GM19463 (cell line): ENCODE measurements around the gene PSMB4.
"Not testable (repeated sequence)": the region's sequence is repeated elsewhere in the genome, so short reads cannot be mapped to it uniquely, and the experiment has no call there.

Experiments used
- ATAC-seq: cut with Tn5 transposase; IDR thresholded peaks from one replicate; pipeline ENCODE4 v1.9.1; 2021; ENCODE audit warnings: mild to moderate bottlenecking, moderate library complexity; ENCODE audit not compliant: unreplicated experiment

Gene PSMB4

DNA sequence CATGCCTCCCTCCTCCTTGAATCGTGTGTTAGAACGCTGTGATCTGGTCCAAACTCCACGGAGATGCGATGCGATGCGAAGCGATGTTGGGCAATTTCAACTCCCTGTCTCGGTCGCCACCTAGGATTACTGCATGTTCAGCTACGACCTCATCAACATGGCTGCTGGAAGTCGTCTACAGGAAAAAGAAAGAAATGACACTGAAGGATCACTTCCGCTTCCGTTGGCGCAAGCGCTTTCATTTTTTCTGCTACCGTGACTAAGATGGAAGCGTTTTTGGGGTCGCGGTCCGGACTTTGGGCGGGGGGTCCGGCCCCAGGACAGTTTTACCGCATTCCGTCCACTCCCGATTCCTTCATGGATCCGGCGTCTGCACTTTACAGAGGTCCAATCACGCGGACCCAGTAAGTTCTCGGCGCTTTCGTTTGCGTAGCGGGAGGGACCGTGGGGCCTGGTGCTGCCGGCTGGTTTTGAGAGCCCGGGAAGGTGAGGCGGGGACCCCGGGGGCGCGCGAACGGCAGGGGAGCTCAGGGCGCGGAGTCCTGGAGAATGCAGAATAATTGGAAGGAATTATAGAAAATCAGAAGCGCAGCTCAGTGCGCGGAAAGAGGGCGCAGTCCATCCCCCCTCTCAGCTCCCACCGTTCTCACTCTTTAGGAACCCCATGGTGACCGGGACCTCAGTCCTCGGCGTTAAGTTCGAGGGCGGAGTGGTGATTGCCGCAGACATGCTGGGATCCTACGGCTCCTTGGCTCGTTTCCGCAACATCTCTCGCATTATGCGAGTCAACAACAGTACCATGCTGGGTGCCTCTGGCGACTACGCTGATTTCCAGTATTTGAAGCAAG is at the start of gene PSMB4:
Gene PSMB4, plus strand, starts transcription at position 250 of the 848 bp plus-strand sequence. Its CDS starts 15 bp downstream, at position 265.
- peak; percentile 81 for ATAC-seq

DNA sequence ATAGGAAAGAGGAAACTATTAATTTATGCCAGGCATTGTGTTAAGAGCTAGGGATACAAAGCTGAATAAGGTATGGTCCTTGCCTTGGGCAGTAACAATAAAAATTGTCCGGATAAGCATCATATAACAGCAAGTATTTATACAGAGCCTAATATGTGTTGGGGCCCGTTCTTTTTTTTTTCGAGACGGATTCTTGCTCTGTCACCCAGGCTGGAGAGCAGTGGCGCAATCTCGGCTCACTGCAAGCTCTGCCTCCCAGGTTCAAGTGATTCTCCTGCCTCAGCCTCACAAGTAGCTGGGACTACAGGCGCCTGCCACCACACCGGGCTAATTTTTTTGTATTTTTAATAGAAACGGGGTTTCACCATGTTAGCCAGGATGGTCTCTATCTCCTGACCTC is 49.0 kb upstream of the PSMB4 start:
- ATAC-seq = not testable (repeated sequence)

DNA sequence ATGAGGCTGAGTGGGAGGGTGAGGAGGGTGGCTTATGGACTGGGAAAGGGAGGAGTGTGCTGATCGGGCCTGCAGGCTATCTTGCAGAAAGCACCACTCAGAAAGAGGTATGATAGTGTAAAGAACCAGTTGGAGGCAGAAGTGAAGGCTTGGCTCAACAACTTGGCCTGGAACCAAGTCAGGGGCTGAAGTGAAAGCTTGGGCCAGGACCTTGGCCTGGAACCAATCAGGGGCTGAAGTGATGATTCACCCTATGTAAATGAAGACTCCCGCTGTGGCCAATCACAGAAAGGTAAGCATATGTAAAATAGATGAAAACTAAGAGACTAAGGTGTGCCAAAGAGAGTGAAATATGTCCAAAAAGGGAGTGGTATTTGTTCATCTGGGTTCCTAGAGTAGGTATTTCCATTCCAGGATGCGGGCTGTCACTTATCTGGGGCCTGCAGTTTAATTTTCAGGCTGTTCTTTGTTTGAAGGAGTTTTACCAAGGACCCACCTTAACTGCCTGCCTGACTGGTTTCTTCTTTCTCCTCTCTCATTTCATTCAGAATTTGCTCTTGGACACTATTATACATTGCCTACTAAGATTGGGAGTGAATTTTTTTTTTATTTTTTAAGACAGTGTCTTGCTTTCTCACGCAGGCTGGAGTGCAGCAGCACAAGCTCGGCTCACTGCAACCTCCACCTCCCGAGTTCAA is 47.2 kb upstream of the PSMB4 start:
- no peak for ATAC-seq

DNA sequence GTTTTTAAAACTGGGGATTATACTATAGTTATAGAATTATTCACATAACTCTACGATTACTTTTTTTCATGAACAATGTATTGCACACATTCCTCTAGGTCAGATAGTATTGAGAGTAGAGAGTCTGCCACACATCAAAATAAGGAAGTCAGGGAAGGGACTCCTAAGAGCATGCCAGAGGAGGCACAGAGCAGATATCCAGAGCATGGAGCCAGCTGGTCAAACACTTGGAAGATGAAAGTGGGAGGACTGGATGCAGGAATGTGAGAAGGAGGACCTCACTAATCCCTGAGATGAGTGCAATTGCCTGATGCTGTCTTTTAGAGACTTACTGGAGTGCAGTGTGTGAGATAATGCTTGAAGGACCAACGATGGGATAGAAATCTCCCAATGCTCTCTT is 42.7 kb upstream of the PSMB4 start:
- ATAC-seq = no peak

DNA sequence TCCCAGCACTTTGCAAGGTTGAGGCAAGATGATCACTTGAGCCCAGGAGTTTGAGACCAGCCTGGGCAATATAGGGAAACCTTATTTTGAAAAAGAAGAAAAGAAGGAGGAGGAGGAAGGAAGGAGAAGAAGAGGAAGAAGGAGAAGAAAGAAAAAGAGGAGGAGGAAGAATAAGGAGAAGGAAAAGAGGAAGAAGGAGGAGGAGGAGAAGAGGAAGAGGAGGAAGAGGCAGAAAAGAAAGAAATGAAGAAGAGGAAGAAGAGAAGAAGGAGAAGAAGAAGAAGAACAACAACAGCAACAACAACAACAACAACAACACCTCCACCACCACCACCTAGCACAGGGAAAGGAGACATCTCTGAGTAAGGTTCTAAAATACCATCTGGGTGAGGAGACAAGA is 37.5 kb upstream of the PSMB4 start:
- ATAC-seq = no peak

DNA sequence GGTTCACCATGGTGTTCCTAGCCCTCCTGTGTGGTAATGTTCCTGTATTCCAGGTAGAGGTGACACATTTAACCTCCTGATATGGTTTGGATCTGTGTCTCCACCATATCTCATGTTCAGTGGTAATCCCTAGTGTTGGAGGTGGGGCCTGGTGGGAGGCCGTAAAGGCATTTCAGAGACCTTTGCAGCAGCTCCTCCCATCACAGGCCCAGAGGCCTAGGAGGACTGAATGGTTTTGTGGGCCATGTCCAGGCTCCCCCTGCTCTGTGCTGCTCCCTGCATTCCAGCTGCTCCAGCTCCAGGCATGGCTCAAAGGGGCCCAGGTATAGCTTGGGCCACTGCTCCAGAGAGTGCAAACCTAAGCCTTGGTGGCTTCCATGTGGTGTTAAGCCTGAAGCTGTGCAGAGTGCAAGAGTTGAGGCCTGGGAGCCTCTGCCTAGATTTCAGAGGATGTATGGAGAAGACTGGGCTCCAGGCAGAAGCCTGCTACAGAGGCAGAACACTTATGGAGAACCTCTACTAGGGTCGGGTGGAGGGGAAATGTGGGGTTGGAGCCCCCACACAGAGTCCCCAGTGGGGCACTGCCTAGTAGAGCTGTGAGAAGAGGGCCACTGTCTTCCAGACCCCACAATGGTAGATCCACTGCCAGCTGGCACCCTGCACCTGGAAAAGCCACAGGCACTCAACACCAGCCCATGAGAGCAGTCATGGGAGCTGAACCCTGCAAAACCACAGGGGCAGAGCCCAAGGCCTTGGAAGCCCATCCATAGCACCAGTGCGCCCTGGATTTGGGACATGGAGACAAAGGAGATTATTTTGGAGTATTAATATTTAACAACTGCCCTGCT is 36.8 kb upstream of the PSMB4 start:
- no peak for ATAC-seq

DNA sequence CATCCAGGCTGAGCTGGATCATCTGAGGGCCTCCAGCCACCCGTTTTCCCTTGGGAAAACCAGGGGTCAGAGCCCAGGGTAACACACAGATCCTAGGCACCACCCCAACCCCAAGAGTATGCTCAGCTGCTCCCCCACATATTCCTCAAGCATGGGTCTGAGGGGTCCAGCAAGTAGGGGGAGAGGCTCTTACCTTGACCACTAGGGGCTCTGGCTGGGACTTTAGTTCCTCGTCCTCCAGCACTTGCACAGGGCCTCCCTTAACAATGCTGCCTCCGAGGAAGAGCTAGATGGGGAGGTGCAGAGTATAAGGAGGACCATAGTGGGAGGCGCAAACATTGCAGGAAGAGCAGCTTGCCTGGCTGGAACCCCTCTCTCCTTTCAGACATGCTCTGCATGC is 34.4 kb upstream of the PSMB4 start:
- ATAC-seq = no peak

DNA sequence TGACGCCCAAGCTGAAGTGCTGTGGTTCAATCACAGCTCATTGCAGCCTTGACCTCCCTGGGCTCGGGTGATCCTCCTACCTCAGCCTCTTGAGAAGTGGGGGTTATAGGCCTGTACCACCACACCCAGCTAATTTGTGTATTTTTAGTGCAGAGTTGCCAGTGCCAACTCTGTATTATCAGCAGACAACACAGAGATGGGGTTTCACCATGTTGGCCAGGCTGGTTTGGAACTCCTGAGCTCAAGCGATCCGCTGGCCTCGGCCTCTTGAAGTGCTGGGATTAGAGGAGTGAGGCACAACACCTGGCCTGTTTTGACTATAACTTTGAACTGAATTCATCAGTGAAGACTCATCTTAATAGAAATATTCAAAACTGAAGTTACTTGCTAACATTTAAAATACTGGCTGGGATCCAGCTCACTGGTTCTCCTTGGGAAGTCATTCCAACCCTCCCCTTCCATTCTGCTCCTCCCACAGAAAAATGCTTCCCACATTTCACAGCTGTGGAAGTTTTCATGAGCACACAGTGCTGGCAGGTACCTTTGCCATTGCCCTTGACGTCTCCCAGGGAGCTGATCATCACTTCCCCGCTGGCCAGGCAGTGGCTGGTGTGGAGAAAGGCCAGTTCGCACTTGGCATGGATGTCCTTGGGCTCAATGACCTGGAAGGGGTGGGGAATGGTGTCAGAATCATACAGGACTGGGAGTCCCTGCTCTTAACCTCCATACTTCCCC is 31.5 kb upstream of the PSMB4 start:
- ATAC-seq = no peak

DNA sequence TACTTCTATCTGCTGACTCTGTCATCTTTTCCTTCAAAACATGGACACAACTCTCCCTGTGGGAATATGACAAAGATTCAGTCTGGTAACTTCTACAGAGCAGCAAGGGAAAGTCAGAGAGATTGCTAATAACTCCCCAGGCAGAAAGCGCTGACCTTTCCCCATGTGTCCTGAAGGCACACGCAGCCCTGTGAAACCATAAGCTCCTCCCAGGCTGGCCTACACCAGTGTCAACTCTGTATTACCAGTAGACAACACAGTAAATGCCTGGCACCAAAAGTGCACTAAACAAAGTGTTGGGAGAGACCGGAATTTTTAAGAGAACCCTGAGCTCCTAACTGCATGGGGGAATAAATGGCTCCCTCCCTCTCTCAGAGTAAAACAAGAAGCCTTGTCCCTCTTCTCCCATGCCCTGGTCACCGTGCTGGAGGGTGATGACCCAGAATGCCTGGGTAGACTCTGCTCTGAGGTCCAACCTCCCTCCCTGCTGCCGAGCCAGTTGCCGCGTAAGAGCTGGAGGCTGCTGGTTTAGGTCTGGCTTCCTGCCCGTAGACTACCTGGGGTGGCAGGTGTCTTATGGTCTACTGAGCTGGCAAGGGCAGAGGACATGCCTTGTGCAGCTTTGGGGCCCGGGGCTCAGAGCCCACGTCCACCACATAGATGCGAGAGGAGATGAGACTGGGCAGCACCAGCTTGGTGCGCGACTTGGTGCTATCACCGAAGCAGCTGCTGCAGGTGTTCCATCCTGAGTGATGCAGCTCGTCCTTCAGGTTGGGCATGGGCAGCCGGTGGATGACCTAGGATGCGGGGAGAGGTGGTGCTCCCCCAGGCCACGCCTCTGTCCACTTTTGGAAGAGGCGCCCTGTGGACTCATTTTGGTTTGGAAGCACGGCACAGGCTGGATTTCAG is 30.7 kb upstream of the PSMB4 start:
- ATAC-seq = no peak

DNA sequence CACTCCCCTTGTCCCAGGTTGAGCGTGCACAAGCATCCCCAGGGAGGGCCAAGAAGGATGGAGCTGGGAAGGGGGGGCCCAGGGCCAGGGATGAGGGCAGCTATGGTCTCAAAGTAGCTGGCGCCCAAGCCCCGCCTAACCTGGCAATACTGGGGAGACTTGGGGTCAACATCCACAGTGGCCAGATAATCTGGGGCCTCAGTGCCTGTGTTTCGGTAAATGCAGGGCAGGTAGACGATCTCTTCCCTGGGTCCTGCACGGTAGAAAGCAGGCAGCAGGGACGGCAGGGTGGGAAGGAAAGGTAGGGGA is 30.1 kb upstream of the PSMB4 start:
- no peak for ATAC-seq

DNA sequence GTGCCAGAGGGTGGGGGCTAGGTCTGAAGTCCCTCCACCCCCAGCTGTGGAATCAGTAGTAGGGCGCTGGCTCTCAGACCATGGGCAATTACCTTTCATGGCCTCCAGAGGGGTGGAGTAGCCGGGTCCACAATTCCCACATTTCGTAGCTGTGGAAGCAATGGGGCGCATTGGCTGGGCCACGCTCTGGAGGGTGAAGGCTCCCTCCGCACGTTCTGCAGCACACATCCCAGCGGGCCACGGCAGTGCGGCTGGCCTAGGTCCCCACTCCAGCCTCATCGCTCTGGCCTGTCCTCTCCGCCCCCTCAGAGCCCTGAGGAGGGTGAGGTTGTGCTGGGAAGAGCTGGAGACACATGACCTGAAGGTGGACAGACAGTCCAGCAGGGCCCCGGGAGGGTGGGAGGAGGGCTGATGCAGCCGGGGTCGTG is 29.7 kb upstream of the PSMB4 start:
- no peak for ATAC-seq

DNA sequence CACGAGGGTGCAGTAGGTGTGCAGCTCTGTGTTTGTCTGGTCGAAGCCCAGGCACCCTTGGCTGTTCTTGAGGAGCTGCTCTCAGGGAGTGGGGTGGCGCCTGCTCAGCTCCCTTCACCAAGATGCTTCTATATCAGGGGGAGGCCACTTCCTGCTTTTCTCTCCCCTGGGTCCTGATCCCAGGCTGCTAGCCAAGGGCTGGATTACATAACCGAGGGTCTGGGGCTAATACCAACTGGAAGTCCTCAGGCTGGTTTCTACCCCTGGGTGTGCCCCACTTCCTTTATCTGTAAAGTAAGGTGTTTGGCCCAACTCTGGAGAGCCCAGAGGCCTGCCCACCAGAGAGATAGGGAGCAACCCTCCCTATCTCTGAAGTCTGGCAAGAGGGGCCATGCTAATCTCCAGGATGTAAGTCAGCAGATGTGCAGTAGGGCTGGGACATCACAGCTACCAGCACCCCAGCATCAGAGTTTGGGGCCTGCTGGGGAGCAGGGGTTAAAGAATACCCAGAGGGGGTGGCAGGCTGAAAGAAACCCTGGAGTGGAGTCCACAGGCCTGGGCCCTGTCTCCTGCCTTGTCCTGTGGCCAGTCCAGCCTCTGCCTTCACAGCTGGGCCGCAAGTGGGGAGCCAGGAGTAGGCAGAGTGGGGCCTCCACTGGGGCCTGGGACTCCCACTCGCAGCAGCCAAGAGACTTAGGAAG is 29.0 kb upstream of the PSMB4 start:
- ATAC-seq = no peak

DNA sequence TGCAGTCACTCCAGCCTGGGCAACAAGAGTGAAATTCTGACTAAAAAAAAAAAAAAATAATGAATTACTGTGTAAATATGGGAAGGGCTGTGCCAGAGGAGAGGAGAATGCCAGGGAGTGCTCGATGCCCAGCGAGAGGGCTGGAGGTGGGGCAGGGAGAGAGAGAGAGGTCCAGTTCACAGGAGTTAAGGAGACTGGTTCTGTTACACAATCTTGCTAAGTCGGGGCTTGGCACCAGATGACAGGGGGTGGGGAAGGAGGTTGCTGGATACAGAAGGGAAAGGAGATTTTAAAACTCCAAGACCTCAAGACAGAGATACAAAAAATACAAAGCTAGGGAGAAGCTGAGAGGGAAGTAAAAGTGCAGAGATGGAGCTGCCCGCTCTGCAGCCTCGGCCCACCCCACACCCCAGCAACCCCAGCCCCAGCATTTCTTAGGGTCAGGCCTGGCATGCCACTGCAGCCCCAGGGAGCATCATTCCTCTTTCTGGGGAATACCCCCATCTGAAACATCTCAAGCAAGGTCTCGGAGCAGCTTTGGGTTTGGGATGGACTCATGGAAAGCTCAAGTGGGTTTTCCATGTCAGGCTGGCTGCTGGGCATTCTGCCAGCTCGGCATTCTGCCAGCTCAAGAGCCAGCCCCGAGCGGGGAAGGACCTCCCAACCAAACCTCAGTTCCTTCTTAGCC is 27.9 kb upstream of the PSMB4 start:
- ATAC-seq = no peak

DNA sequence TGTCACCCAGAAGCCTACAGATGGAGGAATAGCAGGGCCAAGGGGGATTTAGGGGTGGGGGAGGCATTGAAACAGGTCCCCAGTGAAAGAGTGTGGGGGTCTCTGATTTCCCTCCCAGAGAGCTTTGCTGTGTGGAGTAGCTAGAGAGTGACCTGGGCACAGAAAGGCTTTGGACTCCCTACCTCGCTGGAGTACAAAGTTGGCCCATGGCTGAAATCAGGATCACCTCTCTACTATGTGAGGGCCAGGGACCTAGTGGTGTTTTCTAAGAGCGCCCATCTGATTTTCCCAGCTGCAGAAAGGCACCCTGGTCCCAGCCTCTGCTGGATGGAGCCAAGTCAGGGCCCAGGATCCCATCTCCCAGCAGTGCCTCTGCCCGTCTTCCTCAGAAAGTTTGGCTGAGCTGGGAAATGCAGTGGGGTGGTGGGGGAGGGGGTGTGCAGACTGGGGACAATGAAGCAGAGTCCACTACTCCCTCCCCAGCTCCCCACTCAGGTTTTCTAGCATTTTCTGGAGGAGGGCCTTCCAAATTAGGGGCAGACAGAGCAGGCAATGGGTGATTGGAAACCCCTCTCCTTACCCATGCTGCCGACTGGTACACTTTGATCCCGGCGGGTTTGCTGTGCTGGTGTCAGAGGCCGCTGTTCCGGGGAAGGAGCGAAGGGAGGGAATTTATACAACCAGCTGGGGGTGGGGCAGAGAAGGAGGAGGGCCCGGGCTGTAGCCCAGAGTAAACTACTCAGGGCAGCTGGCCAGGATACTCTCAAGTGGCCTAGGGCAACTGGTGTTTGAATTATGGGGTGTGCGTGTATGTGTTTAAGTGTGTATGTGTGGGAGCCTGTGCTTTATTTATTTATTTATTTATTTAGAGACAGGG is 27.1 kb upstream of the PSMB4 start, which contains the start of gene SELENBP1:
Gene SELENBP1, minus strand, starts transcription at position 648 of the 877 bp plus-strand sequence. Its CDS starts 64 bp downstream, at position 584.
- ATAC-seq = no peak

DNA sequence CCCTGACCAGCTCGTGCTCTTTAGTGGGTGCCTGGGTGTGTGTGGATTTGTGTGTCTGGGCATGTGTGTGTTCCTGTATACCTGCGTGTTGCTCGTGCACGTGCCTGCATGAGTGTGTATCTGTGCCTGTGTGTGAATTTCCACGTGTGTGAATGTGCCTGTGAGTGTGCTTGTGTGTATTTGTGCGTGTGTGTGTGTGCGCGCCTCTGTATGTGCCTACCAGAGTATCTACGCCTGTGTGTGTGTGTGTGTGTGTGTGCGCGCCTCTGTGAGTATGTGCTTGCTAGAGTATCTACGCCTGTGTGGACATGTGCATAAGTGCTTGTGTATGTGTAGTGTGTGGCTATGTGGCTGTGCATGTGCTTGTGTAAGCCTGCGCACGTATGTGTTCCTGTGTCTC is 26.2 kb upstream of the PSMB4 start:
- ATAC-seq = no peak

DNA sequence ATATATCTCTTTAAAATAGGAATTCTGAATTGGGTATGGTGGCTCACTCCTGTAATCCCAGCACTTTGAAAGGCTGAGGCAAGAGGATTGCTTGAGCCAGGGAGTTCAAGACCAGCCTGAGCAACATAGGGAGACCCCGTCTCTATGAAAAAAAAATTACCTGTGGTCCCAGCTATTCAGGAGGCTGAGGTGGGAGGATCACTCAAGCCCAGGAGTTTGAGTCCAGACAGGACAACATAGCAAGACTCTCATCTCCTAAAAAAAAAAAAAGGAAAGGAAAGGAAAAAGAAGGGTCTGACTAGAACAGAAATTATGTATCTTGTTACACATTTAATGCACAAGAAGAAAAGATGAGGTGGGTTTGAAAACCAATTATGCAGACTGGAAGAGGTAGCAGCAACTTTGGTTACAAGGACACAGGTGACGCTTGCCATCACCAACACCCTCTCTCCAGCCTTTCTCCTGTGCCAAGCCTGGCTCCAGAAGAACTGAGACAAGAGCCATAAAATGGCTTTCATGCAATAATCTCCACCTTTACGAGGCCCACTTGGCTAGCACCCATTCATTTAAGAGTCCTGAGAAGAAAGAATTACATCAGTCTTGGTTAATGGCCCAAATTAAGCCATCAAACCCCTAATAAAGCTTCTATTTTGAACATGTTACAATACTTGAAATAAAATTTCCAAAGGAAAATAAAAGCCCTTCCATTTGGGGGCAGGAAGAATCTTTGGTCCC is 22.1 kb upstream of the PSMB4 start:
- ATAC-seq = no peak

DNA sequence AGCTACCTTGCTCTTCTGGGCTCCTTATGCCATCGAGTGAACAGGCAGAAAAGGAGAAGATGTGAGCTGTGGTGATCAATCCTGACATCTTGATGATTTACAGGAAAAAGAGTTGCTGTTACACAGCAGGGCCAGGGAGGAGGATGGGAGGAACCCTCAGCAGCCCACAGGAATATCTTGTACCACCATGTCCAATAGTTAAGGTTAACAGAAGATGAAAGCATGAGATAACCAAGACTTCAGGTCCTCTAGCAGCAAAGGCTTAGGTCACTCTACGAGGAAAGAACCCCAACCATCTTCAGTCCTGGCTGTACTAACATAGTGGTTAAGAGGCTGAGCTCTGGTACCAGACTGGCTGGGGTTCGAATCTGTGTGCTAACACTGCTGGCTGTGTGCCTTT is 14.8 kb upstream of the PSMB4 start:
- no peak for ATAC-seq
